B cell (primary cell): Measurements from ENCODE around the gene C1orf226.

Experiments used
- CTCF ChIP-seq: fragments of 200-600 bp; IDR thresholded peaks from one replicate; pipeline ENCODE4 v1.8.0; 2022; ENCODE audit warnings: antibody characterized with exemption, mild to moderate bottlenecking
- EZH2 ChIP-seq: IDR thresholded peaks from 2 replicates; pipeline ENCODE4 v1.6.1; 2012; ENCODE audit warnings: borderline replicate concordance, low read depth, mild to moderate bottlenecking, moderate library complexity, low read length; ENCODE audit not compliant: insufficient read depth, poor library complexity, severe bottlenecking

DNA sequence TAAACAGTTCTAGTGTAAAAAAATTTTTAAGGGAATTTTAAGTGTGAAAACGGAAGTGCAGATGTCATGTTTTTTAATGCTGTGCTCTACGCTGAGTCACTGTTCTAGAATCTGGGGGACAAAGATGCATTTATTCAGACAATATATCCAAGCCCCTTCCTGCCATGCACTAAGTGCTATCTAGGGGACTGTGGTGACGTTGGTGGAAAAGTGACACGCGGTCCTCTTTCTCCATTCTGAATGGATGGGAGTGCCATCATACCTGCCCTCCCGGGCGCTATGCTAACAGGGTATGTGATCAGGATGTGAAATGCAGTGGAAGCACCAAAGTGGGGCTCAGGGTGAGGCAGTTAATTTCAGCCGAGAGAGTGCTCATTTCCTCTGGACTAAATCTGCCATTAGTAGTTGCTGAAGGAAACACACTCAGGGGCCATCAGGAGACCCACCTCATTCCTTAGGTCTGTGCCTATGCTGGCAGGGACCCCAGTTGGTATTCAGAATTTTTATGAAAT is 6.6 kb downstream of the C1orf226 start:
- no peak for TF ChIP-seq CTCF
- no peak for TF ChIP-seq EZH2
